Measurements from ENCODE around the gene CKMT2. TPM values are rescaled to one million over a fixed set of nuclear protein-coding genes. Genes with fewer than 3 reads are reported as not detected.

The CKMT2 gene
- total and polyA plus RNA-seq, 7 donors: 0.96 to 11.1 (median 4.6) TPM

- Histone ChIP-seq H3K36me3 (peaks cover 0 to 10% (median 4%) of the 10 kb centered on the region in 4 donors), H3K4me1 (peaks cover 0 to 46% (median 31%) of the 10 kb centered on the region in 4 donors), H3K27me3 (no peaks in the 10 kb centered on the region), H3K9me3 (no peaks in the 10 kb centered on the region), H3K4me3 (peak within 1 kb of the TSS; percentile 60 to 89 (median 76)), H3K27ac (peak within 1 kb of the TSS; percentile 85 to 92 (median 90))
- 0 to 1% methylated on average over 54 of the region's 54 CpGs for WGBS, 2 donors
- TF ChIP-seq POLR2AphosphoS5 (IDR thresholded peaks at IDR 0.05) (peak; percentile 93 to 96 (median 94)), EP300 (IDR thresholded peaks at IDR 0.05) (no peak), POLR2A (IDR thresholded peaks at IDR 0.05) (peak; percentile 71 to 83)
- intact Hi-C loops (cut with DNase I): loop anchor here (5.0 to 10.0 kb wide), 4 partner anchors 551 to 923 kb away; no protein-coding TSS in a partner anchor
- DNase-seq: peak; percentile 97
Observed at GRCh38 chr5:81301271-81302015, 68.3 kb downstream of the CKMT2 start, which contains the start of gene ZCCHC9. Gene ZCCHC9, plus strand, starts transcription at chr5:81301587. Its CDS starts 3,171 bp downstream, at chr5:81304758.

GRCh38 chr5:81302596-81302995, 69.5 kb downstream of the CKMT2 start:
- TF ChIP-seq POLR2A (IDR thresholded peaks at IDR 0.05): no peak
- TF ChIP-seq POLR2AphosphoS5 (IDR thresholded peaks at IDR 0.05): no peak
- TF ChIP-seq CTCF (IDR thresholded peaks at IDR 0.05): no peak
- TF ChIP-seq EP300 (IDR thresholded peaks at IDR 0.05): no peak
- Histone ChIP-seq H3K4me3 (peak overlapping the region in 3 of 4 donors; percentile 60 to 89 (median 75)), H3K27me3 (no peaks in the 10 kb centered on the region), H3K4me1 (peaks cover 0 to 46% (median 31%) of the 10 kb centered on the region in 4 donors), H3K36me3 (peaks cover 0 to 10% (median 4%) of the 10 kb centered on the region in 4 donors), H3K27ac (no peak overlapping the region), H3K9me3 (no peaks in the 10 kb centered on the region)
- WGBS, 2 donors: 89 to 91% methylated on average over 5 of the region's 5 CpGs
- DNase-seq: no peak
- intact Hi-C loops (cut with DNase I): loop anchor here (5.0 to 10.0 kb wide), 4 partner anchors 550 to 922 kb away; no protein-coding TSS in a partner anchor

GRCh38 chr5:81303563-81303962, 70.4 kb downstream of the CKMT2 start:
- Histone ChIP-seq H3K27me3 (no peaks in the 10 kb centered on the region), H3K4me3 (no peak overlapping the region), H3K4me1 (peaks cover 0 to 46% (median 31%) of the 10 kb centered on the region in 4 donors), H3K36me3 (peaks cover 0 to 10% (median 4%) of the 10 kb centered on the region in 4 donors), H3K9me3 (no peaks in the 10 kb centered on the region), H3K27ac (no peak overlapping the region)
- DNase-seq: no peak
- intact Hi-C loops (cut with DNase I): loop anchor here (5.0 to 10.0 kb wide), 4 partner anchors 549 to 921 kb away; no protein-coding TSS in a partner anchor
- no peak for TF ChIP-seq POLR2AphosphoS5 (IDR thresholded peaks at IDR 0.05)
- no peak for TF ChIP-seq EP300 (IDR thresholded peaks at IDR 0.05)
- TF ChIP-seq POLR2A (IDR thresholded peaks at IDR 0.05): no peak
- no peak for TF ChIP-seq CTCF (IDR thresholded peaks at IDR 0.05)
- WGBS, 2 donors: 87 to 98% methylated on average over 1 of the region's 1 CpG

- H3K4me3 ChIP-seq: no peak overlapping the region
- H3K4me1 ChIP-seq: peaks cover 0 to 24% (median 13%) of the 10 kb centered on the region in 4 donors
- intact Hi-C loops (cut with DNase I): loop anchor here (10.0 kb wide), 2 partner anchors 631 to 919 kb away; no protein-coding TSS in a partner anchor
- H3K36me3 ChIP-seq: peaks cover 0 to 27% (median 6%) of the 10 kb centered on the region in 4 donors
- H3K27me3 ChIP-seq: no peaks in the 10 kb centered on the region
- TF ChIP-seq POLR2A (IDR thresholded peaks at IDR 0.05): no peak
- TF ChIP-seq EP300 (IDR thresholded peaks at IDR 0.05): no peak
- TF ChIP-seq POLR2AphosphoS5 (IDR thresholded peaks at IDR 0.05): no peak
- no peak for TF ChIP-seq CTCF (IDR thresholded peaks at IDR 0.05)
- DNase-seq: no peak
- H3K27ac ChIP-seq: no peak overlapping the region
- H3K9me3 ChIP-seq: no peaks in the 10 kb centered on the region
Observed at GRCh38 chr5:81305785-81306184, 72.7 kb downstream of the CKMT2 start.

GRCh38 chr5:81308836-81309235, 75.7 kb downstream of the CKMT2 start:
- DNase-seq: no peak
- H3K4me1 ChIP-seq: peaks cover 0 to 4% (median 0%) of the 10 kb centered on the region in 4 donors
- H3K9me3 ChIP-seq: no peaks in the 10 kb centered on the region
- H3K4me3 ChIP-seq: no peak overlapping the region
- WGBS, 2 donors: 91 to 96% methylated on average over 2 of the region's 2 CpGs
- intact Hi-C loops (cut with DNase I): loop anchor here (10.0 kb wide), 2 partner anchors 634 to 916 kb away; no protein-coding TSS in a partner anchor
- TF ChIP-seq CTCF (IDR thresholded peaks at IDR 0.05) (no peak), POLR2A (IDR thresholded peaks at IDR 0.05) (no peak), EP300 (IDR thresholded peaks at IDR 0.05) (no peak), POLR2AphosphoS5 (IDR thresholded peaks at IDR 0.05) (no peak)
- no peak overlapping the region for H3K27ac ChIP-seq
- peaks cover 0 to 58% (median 20%) of the 10 kb centered on the region in 4 donors for H3K36me3 ChIP-seq
- H3K27me3 ChIP-seq: no peaks in the 10 kb centered on the region
